Cerebellar cortex (tissue), 1 donor: ENCODE measurements around the gene IFNL1.
A peak's percentile ranks its signal among the peaks of the same experiment; 100 is the strongest.
"Not testable (repeated sequence)": the region's sequence is repeated elsewhere in the genome, so short reads cannot be mapped to it uniquely, and the experiment has no call there.

Experiments
- DNase-seq: peaks from one replicate; pipeline ENCODE4 v3.0.0-alpha.2; 2015; ENCODE audit warnings: low spot score

Gene IFNL1

DNA sequence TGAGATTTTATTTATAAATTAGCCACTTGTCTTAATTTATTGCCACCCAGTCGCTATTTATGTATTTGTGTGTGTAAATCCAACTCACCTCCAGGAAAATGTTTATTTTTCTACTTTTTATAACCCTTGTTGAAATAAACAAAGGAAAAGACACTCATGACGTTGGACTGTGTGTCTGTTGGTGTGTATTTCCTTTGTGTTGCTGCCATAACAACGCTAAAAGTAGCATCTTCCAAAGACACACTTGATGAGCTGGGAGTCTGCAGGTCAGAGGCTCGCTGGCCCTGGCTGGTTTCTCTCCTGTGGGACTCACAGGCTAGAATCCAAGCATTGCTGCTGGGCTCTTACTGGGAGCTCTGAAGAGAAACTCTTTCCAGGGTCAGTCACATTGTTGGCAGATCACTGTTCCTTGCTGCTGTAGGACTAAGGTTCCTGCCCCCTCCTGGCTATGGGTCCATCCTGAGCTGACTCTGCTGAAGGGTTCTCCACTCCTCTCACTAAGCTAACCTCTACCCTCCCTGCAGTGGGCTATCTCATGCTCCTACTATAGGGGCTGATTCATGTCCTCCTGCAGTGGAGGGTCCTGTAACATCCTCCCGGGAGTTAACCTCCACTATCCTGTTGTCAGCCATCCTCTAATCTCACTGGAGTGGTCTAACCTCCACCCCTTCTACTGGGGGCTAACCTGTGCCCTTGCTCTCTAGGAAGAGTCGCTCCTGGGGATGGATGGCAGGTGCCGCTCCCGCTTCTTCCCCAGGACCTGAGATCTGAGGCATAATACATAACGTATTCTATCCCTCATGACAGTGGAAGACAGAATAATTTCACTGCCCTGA, 26.0 kb upstream of the IFNL1 start:
- no peak for DNase-seq

GRCh38 chr19:39273859-39274258, 22.3 kb upstream of the IFNL1 start:
- not testable (repeated sequence) for DNase-seq

DNA sequence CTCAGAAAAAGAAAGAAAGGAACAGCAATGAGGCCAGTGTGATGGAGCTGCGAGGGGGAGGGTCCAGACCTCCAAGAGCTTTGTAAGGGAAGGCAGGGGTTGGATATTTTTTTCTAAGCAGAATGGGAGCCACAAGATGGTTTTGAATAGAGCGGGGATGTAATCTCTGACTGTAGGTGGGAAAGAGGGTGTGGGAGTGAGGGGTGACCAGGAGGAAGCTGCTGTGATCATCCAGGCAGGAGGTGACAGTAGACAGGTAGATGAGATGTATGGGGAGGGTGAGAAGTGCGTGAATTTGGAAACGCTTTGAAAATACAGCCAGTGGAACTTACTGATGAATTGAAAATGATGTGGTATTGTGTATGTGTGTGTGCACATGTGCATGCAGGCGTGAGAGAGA, 20.6 kb upstream of the IFNL1 start:
- no peak for DNase-seq

DNA sequence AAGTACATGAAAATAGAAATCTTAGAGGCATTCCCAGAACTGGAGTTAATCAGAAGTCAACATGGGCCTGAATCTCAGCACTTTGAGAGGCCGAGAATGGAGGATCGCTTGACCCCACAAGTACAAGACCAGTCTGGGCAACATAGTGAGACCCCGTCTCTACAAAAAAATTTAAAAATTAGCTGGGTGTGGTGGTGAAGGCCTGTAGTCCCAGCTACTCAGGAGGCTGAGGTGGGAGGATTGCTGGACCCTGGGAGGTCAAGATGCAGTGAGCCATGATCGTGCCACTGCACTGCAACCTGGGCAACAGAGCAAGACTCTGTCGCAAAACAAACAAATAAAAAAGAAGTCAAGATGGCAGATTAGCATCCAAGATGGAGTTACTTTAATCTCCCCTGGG, 19.5 kb upstream of the IFNL1 start:
- DNase-seq, result no peak

DNA sequence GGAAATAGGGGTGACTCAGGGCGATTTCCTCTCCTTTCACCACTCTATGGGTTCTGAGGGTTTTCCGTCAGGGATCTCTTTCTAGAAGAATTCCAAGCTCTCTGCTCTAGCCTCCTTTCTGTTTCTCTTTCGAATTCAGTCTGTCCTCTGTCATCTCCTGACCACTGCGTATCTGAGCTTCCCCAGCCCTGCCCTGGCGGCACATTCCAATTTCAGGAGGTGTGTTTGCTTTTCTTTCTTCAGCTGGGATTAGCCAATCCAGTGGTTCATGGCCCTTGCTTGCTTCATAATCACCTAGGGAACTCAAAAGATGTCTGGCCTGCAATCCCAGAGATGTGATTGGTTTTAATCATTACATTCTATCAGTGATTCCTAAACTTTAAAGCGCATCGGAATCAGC, 18.6 kb upstream of the IFNL1 start:
- no peak for DNase-seq

DNA sequence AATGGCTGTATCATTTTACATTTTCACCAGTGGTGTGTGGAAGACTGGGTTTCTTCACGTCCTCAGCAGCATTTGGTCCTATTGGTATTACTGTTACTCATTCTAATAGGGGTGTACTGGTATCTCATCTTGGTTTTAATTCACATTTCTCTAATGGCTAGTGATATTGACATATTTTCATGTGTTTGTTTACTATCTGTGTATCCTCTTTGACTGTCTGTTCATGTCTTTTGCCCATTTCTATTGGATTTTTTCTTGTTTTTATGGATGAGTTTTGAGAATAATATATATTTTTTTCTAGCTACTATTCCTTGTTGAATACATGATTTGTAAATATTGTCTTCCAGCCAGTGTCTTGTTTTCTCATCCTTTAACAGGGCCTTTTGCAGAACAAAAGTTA, 14.2 kb upstream of the IFNL1 start:
- DNase-seq, result no peak

- DNase-seq, result no peak
Measured at GRCh38 chr19:39284032-39284431, 12.2 kb upstream of the IFNL1 start.

- no peak for DNase-seq
Measured at GRCh38 chr19:39293394-39293793, 2.8 kb upstream of the IFNL1 start.

GRCh38 chr19:39296906-39297305, 699 bp downstream of the IFNL1 start:
- DNase-seq, result no peak

DNA sequence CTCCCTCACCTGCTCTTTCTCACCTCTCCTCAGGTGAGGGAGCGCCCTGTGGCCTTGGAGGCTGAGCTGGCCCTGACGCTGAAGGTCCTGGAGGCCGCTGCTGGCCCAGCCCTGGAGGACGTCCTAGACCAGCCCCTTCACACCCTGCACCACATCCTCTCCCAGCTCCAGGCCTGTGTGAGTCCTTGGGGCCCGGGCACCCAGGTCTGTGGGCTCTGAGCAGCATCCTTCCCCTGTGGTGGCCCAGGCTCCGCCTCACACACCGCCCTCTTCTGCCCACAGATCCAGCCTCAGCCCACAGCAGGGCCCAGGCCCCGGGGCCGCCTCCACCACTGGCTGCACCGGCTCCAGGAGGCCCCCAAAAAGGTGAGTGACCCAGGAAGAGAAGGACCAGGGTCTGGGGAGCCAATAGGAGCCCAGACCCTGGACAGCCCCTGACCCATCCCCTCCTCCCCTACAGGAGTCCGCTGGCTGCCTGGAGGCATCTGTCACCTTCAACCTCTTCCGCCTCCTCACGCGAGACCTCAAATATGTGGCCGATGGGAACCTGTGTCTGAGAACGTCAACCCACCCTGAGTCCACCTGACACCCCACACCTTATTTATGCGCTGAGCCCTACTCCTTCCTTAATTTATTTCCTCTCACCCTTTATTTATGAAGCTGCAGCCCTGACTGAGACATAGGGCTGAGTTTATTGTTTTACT, 1.9 kb downstream of the IFNL1 start:
- no peak for DNase-seq

- DNase-seq, result no peak
Measured at GRCh38 chr19:39299404-39299803, 3.2 kb downstream of the IFNL1 start.

DNA sequence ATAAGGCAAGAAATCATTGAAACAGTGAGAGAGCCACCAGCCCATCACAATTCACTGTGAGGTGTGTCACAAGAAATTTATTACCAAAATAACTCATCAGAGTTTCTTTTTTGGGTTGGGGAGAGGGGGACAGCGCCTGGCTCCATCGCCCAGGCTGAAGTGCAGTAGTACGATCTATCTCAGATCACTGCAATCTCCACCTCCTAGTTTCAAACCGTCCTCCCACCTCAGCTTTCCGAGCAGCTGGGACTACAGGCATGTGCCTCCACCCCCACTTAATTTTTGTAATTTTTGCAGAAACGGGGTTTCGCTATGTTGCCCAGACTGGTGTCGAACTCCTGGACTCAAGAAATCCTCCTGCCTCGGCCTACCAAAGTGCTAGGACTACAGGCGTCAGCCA, 3.6 kb downstream of the IFNL1 start:
- no peak for DNase-seq

DNA sequence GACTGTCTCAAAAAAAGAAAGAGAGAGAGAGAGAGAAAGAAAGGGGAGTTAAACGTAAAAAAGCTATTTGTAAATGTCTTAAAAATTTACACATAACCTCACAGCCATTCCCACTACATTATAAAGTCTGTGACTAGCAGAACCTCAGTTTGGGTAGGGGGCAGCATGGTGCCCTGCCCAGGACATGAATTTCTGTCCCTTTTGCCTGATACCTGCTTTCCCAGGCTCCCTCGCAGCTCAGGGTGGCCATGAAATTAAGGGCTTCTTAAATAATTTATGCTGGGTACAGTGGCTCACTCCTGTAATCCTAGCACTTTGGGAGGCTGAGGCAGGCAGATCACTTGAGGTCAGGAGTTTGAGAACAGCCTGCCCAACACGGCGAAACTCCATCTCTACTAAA, 4.8 kb downstream of the IFNL1 start:
- DNase-seq, result no peak

DNA sequence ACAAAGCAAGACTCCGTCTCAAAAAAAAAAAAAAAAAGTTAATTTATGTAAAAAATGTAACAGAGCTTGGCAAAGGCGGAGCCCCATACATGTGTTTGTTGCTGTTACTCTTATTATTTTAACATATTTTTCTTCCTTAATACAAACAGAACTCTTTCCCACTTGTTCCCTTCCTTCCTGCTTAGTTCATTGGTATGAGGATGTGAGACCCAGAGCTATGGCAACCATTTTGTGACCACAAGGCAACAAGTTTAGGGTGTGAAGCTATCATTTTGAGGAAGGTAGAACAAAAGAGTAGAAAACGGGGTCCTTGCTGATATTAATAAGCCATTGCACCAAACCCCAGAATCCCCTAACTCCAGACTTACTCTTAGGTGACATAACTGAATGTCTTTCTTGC, 5.4 kb downstream of the IFNL1 start:
- no peak for DNase-seq

DNA sequence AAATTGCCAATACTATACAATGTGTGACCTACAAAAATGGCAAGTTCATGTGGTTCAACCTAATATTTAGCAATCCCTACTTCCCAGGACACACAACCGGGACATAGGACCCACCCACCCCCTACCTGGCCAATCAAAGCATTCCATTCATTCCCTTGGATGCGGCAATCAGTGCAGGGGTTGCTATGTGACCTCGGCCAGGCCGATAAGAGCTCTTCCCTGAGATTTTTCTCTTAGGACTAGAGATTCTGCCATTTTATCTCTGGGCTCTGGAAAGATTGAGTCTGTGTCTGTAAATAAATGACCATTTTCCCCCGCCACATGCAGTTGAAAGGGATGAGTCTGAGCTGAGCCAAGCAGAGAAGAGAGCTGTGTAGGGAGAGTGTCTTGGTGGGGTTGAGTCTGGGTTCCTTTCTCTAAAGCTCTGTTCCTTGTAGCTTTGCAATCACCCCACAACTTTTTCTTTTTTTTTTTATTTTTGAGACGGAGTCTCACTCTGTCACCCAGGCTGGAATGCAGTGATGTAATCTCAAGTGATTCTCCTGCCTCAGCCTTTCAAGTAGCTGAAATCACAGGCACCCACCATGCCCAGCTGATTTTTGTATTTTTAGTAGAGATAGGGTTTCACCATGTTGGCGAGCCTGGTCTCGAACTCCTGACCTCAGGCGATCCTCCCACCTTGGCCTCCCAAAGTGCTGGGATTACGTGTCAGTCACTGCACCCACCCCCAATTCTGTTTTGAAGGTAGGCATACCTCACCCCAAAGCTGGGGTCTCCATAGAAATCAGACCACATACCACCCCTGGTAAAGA, 7.4 kb downstream of the IFNL1 start:
- no peak for DNase-seq

DNA sequence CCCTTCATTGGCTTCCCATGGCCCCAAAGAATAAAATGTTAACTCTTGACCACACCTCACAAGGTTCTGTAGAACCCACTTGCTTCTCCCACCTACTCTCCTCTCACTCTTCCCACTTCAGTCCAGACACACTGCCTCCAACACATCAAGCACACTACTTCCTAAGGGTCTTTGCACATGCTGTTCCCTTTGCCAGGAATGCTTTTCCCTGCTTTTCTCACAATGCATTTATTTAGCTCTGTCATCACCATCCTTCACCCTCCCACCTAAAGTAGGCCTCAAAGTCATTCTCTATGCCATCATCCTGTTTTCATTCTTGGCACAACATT, 7.9 kb downstream of the IFNL1 start:
- DNase-seq, result no peak

DNA sequence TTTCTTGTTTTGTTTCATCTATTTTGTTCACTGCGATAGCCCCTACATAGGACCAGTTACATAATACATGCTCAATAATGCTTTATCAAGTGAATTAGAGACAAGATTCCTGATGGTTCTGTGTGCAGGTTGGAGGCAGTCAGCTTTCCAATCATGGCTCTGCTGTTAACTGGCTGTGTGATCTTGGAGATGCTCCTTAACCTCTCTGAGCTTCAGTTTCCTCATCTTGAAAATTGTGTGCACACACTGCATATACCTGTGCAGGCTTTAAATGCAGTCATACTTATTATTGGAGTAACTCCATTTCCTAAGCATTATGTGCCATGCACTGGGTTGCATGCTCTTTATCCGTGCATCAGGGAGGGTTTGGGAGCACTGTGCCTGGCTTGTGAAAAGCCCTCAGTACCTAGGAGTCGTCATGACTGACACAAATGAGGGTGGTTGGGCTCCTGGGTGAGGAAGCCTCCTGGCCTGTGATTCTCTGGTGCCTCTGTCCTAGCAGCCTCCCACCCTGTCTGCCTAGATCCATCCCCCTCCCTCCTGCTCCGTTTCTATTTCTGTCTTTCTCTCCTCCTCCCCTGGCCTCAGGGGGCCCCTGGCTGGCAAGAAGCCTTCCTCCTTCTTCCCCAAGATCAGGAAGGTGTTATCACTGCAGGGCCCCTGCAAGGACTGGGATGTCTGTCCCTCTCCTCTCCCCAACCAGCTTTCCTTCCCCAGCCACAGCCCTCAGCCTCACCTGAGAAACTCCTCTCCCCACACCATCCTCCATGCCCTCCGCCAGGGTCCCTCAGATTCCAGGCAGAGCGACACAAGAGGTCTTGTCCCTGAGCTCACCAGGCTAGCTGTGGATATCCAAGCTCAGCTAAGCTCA, 8.7 kb downstream of the IFNL1 start:
- no peak for DNase-seq

GRCh38 chr19:39306075-39306474, 9.9 kb downstream of the IFNL1 start:
- no peak for DNase-seq

DNA sequence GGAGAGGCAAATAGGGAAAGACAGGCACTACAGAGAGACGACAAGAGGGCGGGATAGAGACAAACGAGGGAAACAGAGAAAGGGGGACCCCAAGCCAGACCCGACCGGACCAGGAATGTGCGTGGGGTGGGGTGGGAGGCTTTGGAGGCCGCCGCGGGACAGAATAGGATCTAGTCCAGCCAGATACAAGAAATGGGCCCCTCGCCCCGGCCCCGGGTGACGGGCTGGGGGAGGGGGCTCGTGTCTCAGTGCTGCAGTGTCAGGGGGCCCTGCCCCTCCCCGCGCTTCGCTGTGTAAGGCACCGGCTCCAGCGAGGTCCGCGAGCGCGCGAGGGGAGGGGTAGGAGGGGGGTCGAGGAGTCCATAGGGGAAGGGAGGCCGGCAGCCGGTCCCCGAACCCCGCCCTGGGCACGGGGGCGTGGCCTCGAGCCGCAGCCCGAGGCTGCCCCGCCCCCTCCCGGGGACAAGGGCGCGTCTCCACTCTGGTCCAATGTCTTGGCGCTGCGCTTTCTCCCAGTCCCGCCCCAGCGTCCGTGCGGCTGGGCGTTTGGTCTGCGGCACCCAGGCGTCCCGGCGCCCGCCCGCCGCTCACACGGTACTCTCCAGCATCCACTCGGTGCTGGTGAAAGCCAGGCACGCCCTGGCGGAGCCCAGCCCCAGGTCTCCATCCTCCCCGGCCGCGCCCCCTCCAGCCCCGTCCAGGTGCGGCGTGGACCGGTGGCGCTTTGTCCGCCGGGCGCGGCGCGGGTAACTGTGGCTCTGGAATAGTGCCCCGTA, 11.0 kb downstream of the IFNL1 start:
- peak; percentile 51 for DNase-seq

DNA sequence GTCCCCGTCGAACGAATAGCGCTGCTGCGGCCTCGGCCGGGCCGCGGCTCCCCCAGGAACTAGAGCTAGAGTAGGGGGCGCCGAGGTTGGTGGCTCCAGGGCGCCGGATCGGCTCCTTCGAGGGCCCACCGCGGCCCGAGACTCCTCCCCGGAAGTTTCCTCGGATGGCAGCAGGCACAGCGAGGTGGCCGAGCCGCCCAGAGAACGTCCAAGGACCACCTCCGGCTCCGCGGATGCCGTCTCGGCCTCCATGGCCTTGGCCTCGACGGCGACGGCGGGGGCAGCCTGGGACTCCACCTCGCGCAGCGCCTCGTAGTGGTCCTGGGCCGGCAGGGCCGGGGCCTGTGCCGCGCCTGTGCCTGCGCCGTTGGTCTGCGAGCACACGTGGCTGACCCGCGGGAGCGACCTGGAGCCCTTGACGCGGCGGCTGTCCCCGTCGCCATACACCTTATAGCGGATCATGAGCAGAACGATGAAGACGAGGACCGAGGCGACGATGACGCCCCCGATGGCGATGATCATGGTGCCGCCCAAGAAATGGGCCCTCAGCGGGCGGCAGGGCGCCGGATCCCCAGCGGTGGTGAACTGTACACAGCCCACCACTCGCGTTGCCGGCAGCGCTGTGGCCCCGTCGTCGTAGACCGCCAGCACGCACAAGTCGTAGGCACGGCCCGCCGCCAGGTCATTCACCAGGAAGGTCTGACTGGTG, 11.8 kb downstream of the IFNL1 start:
- DNase-seq, result no peak
